HG03066 (cell line): Measurements from ENCODE around the gene MRPL51.

Experiments used
- ATAC-seq: cut with Tn5 transposase; IDR thresholded peaks from one replicate; pipeline ENCODE4 v1.9.1; 2021; ENCODE audit warnings: low read depth; ENCODE audit not compliant: unreplicated experiment

The MRPL51 gene

GRCh38 chr12:6463216-6463615 is 29.8 kb downstream of the MRPL51 start:
- ATAC-seq, result no peak

GRCh38 chr12:6462234-6462995 is 30.6 kb downstream of the MRPL51 start:
- no peak for ATAC-seq

- peak; percentile 81 for ATAC-seq
Observed at GRCh38 chr12:6461401-6462233, 31.4 kb downstream of the MRPL51 start.

GRCh38 chr12:6460751-6461371 is 32.2 kb downstream of the MRPL51 start:
- no peak for ATAC-seq

GRCh38 chr12:6459004-6459337 is 34.1 kb downstream of the MRPL51 start:
- ATAC-seq, result no peak

- no peak for ATAC-seq
Observed at GRCh38 chr12:6458281-6459003, 34.6 kb downstream of the MRPL51 start.

GRCh38 chr12:6457220-6457945 is 35.7 kb downstream of the MRPL51 start:
- no peak for ATAC-seq

- ATAC-seq, result no peak
Observed at GRCh38 chr12:6452944-6453630, 40.0 kb downstream of the MRPL51 start.

- no peak for ATAC-seq
Observed at GRCh38 chr12:6452245-6452943, 40.7 kb downstream of the MRPL51 start.

GRCh38 chr12:6451348-6452244 is 41.5 kb downstream of the MRPL51 start, which contains the start of gene TAPBPL:
Gene TAPBPL (plus strand): TSS chr12:6452042. CDS start chr12:6452249, 207 bp downstream.
- ATAC-seq, result peak; percentile 57

GRCh38 chr12:6450869-6451347 is 42.2 kb downstream of the MRPL51 start:
- no peak for ATAC-seq

- no peak for ATAC-seq
Observed at GRCh38 chr12:6450091-6450868, 42.8 kb downstream of the MRPL51 start.

- no peak for ATAC-seq
Observed at GRCh38 chr12:6444704-6445688, 48.1 kb downstream of the MRPL51 start, which contains the start of gene CD27. Gene CD27 (plus strand): TSS chr12:6444955. CDS start chr12:6445096, 141 bp downstream.

- no peak for ATAC-seq
Observed at GRCh38 chr12:6444031-6444430, 49.0 kb downstream of the MRPL51 start.

GRCh38 chr12:6443361-6443983 is 49.6 kb downstream of the MRPL51 start:
- no peak for ATAC-seq
